Activated naive CD4-positive, alpha-beta T cell treated with anti-CD3 and anti-CD28 coated beads, Interleukin-2, amount 50 U/mL, for 16 hours (primary cell): ENCODE measurements around the gene NLGN3.

Source experiments
- DNase-seq: peaks from one replicate; pipeline ENCODE4 v3.0.0-alpha.2; 2020

NLGN3 gene

DNA sequence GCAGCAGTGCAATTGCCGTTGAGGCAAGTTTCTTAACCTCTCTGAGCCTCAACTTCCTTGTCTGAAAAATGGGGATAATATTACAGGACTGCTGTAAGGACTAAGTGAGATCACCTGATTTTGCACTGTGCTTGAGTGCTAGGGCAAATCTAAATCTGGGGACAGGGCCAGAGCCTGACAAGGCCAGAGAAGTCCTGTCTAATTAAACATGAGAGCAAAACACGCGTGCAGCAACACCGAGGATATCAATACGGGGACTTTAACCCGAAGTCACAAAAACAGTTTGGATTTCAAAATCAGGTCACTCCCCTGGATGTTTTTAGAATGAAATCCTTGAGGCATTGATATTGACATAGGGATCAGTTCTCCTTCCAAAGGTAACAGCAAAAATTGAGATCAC lies 72.7 kb downstream of the NLGN3 start:
- DNase-seq = no peak
